OCI-LY3 (cell line): Measurements from ENCODE around the gene POLA2.

Experiments used
- EZH2phosphoT487 ChIP-seq: fragments of 200-600 bp; shearing (Covaris generic); IDR thresholded peaks from 2 replicates; pipeline ENCODE4 v1.6.1; 2018; ENCODE audit warnings: antibody characterized with exemption, mixed run types, low read depth
- TF ChIP-seq, protein P1 (sequence below): fragments of 200-600, 300-600 bp; sonication (generic); IDR thresholded peaks from 2 replicates; pipeline ENCODE4 v1.5.1; 2014; ENCODE audit warnings: antibody characterized with exemption, low read length, low read depth

GRCh38 chr11:65320386-65321075 lies 58.8 kb downstream of the POLA2 start:
- TF ChIP-seq, protein P1, sequence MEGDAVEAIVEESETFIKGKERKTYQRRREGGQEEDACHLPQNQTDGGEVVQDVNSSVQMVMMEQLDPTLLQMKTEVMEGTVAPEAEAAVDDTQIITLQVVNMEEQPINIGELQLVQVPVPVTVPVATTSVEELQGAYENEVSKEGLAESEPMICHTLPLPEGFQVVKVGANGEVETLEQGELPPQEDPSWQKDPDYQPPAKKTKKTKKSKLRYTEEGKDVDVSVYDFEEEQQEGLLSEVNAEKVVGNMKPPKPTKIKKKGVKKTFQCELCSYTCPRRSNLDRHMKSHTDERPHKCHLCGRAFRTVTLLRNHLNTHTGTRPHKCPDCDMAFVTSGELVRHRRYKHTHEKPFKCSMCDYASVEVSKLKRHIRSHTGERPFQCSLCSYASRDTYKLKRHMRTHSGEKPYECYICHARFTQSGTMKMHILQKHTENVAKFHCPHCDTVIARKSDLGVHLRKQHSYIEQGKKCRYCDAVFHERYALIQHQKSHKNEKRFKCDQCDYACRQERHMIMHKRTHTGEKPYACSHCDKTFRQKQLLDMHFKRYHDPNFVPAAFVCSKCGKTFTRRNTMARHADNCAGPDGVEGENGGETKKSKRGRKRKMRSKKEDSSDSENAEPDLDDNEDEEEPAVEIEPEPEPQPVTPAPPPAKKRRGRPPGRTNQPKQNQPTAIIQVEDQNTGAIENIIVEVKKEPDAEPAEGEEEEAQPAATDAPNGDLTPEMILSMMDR, result no peak
- no peak for TF ChIP-seq EZH2phosphoT487
